Right lobe of liver (tissue), 6 donors: ENCODE results near the gene ADCY9. TPM values are rescaled to one million over a fixed set of nuclear protein-coding genes. Genes with fewer than 3 reads are reported as not detected.

Experiments used
- ATAC-seq, 4 donors: fragments of 200-7000 bp; cut with Tn5 transposase; one replicate each; pipeline ENCODE4 v1.9.1; 2020; ENCODE audit warnings: mild to moderate bottlenecking in 4 of 4, moderate library complexity in 4 of 4
- DNase-seq, 3 donors: peaks; one replicate each; pipeline ENCODE4 v3.0.0-alpha.2; 2020
- H3K27ac ChIP-seq, 3 donors: fragments of 200-600 bp; one replicate each; pipeline ENCODE4 v1.8.0; 2022
- H3K27me3 ChIP-seq, 2 donors: fragments of 200-600 bp; one replicate each; pipeline ENCODE4 v1.8.0; 2022
- H3K36me3 ChIP-seq, 4 donors: fragments of 200-600 bp; sonication (generic) in 1 of 4; one replicate each; pipeline versions ENCODE4 v1.5.1 to v1.8.0; 2017 to 2022; ENCODE audit warnings: control low read depth in 1 of 4
- H3K4me1 ChIP-seq, 4 donors: fragments of 200-600 bp; sonication (generic) in 1 of 4; one replicate each; pipeline versions ENCODE4 v1.5.1 to v1.8.0; 2017 to 2022; ENCODE audit warnings: control low read depth in 1 of 4
- H3K4me3 ChIP-seq, 3 donors: fragments of 200-600 bp; one replicate each; pipeline ENCODE4 v1.8.0; 2022
- H3K9me3 ChIP-seq, 4 donors: fragments of 200-600 bp; sonication (generic) in 1 of 4; one replicate each; pipeline versions ENCODE4 v1.5.1 to v1.8.0; 2017 to 2022; ENCODE audit warnings: control low read depth in 1 of 4
- POLR2A ChIP-seq: fragments of 450-650 bp; IDR thresholded peaks from one replicate; pipeline ENCODE4 v1.6.1; 2017; ENCODE audit warnings: antibody characterized with exemption, mild to moderate bottlenecking
- WGBS: methylation state at CpG from one replicate; pipeline ENCODE4 v1.1.6; 2018; ENCODE audit warnings: low coverage, low lambda C conversion rate; ENCODE audit not compliant: insufficient coverage; ENCODE audit errors: missing lambda C conversion rate; 5-methylcytosine and 5-hydroxymethylcytosine counted together
- intact Hi-C, 2 donors: fragments of 100-400 bp; cut with DNase I; formaldehyde crosslinking; loops; one replicate each; pipeline versions ENCODE4 v1.11.2 to v1.14.1; 2022
- total RNA-seq, 6 experiments: library from RNA; depleted of rRNA in 2 of 6; stranded (reverse); fragments of >200 nt in 2 of 6; fragmentation: NEBNext Ultra II Directional in 3 of 6; extraction: Animal tissue kit (Norgen Biotek cat#: 25700) in 3 of 6; gene quantifications; one replicate each; pipeline versions ENCODE4 v1.1.0 to v1.2.4, GENCODE V29; 2016 to 2023
- TF ChIP-seq, protein P1 (sequence below), 4 donors: fragments of 200-600 bp in 3 of 4; fragments of 450-650 bp in 1 of 4; IDR thresholded peaks; one replicate each; pipeline versions ENCODE4 v1.5.1 to v1.8.0; 2016 to 2022; ENCODE audit warnings: antibody characterized with exemption in 4 of 4, mild to moderate bottlenecking in 2 of 4
- donor health status: DM: no; HTN: yes; CAD: no.
- donor health status: DM: no; HTN: no; CAD: no.
- donor health status: DM: no; HTN: no; CAD: no.
- donor health status: DM: no; HTN: yes; CAD: no.
- donor health status: DM: no; HTN: yes; CAD: no.

The ADCY9 gene
- total RNA-seq, 6 experiments from 2014 or later, result 17.3 to 41.5 (median 25.6) TPM

DNA sequence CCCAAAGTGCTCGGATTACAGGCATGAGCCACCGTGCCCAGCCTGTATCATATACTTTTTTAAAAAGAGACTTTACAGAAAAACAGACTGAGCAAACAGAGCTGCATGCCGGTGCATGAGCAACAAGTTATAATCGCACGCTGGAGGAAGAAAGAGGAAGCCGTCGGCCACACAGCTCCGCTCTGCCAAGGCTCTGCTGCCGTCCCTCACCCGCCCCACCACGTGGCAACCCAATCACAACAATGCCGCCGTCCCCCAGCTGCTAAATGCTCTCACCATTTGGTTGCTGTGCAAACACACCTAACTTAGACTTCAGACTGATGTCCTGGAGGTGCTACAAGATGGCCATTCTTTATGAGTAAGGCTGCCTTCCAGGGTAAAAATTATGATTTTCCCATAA lies 83.5 kb downstream of the ADCY9 start:
- TF ChIP-seq, protein P1, sequence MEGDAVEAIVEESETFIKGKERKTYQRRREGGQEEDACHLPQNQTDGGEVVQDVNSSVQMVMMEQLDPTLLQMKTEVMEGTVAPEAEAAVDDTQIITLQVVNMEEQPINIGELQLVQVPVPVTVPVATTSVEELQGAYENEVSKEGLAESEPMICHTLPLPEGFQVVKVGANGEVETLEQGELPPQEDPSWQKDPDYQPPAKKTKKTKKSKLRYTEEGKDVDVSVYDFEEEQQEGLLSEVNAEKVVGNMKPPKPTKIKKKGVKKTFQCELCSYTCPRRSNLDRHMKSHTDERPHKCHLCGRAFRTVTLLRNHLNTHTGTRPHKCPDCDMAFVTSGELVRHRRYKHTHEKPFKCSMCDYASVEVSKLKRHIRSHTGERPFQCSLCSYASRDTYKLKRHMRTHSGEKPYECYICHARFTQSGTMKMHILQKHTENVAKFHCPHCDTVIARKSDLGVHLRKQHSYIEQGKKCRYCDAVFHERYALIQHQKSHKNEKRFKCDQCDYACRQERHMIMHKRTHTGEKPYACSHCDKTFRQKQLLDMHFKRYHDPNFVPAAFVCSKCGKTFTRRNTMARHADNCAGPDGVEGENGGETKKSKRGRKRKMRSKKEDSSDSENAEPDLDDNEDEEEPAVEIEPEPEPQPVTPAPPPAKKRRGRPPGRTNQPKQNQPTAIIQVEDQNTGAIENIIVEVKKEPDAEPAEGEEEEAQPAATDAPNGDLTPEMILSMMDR (IDR thresholded peaks at IDR 0.05), result no peak
- TF ChIP-seq POLR2A, result no peak
- intact Hi-C loops, result no loop called here
- Histone ChIP-seq H3K27ac (no peak overlapping the region), H3K4me1 (no peaks in the 10 kb centered on the region), H3K36me3 (no peaks in the 10 kb centered on the region), H3K9me3 (no peaks in the 10 kb centered on the region), H3K4me3 (no peak overlapping the region), H3K27me3 (no peaks in the 10 kb centered on the region)
- WGBS, result 41% methylated on average over 10 of the region's 13 CpGs
- ATAC-seq (peak; percentile 25 to 53 (median 48)), DNase-seq (no peak)

DNA sequence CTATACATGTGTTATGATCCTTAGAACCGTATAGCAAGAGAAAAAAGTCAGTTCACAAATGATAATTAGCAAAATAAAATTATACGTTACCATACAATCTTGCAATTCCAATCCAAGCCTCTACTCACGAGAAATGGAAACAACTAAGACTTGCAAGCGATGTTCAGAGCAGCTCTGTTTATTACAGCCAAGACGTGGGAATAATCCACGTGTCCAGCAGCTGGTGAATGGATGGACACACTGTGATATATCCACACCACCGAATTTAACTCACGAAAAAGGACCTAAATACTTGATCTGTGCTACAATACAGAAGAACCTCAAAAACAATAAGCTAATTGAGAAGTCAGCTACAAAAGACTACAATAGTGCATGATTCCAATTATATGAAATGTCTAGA lies 88.1 kb downstream of the ADCY9 start:
- H3K4me1 ChIP-seq, result no peaks in the 10 kb centered on the region
- TF ChIP-seq POLR2A, result no peak
- TF ChIP-seq, protein P1 (IDR thresholded peaks at IDR 0.05), result no peak
- DNase-seq (no peak), ATAC-seq (no peak)
- H3K4me3 ChIP-seq, result no peak overlapping the region
- intact Hi-C loops, result no loop called here
- no peaks in the 10 kb centered on the region for H3K36me3 ChIP-seq
- H3K27ac ChIP-seq, result no peak overlapping the region
- H3K9me3 ChIP-seq, result no peaks in the 10 kb centered on the region
- 93% methylated on average over 7 of the region's 8 CpGs for WGBS
- no peaks in the 10 kb centered on the region for H3K27me3 ChIP-seq

DNA sequence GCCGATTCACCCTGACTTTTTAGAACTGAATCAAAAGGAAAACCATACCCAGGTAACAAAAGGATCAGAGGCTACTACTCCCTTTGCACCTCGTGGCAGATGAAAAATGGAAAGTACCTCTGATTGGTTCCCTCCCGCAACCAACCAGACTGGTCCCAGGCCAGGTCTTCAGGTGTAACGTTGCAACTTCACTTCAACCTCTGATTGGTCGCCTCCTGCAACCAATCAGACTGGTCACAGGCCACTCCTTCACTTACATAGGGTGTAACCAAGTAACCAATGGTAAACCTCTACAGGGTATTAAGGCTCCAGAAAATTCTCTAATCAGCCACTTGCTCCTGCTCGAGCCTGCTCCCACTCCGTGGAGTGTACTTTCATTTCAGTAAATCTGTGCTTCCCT lies 89.4 kb downstream of the ADCY9 start:
- no peak for TF ChIP-seq POLR2A
- intact Hi-C loops, result no loop called here
- 92% methylated on average over 2 of the region's 7 CpGs for WGBS
- Histone ChIP-seq H3K4me3 (no peak overlapping the region), H3K4me1 (peaks cover 0 to 4% (median 0%) of the 10 kb centered on the region in 4 donors), H3K27me3 (no peaks in the 10 kb centered on the region), H3K36me3 (no peaks in the 10 kb centered on the region), H3K9me3 (no peaks in the 10 kb centered on the region), H3K27ac (no peak overlapping the region)
- DNase-seq, result no peak
- ATAC-seq, result no peak

DNA sequence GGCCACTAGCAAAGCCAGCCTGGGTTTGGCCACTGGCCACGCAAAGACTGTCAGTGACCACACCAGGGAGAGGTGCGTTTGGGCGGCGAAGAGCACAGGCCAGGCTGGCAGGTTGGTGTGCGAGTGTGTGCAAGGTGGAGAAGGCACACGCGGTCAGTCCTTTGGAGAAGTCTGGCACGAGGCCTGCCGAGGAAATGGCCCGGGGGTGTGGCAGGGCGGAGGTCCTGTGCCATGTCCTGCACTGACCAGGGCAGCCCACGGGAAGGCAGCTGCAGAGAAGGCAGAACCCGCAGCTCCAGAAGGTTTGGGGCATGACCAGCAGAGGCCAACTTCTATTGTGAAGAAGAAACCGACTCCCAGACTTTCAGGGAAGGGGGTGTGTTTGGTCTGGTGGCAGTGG lies 90.8 kb downstream of the ADCY9 start:
- Histone ChIP-seq H3K4me3 (no peak overlapping the region), H3K27me3 (no peaks in the 10 kb centered on the region), H3K9me3 (no peaks in the 10 kb centered on the region), H3K4me1 (peaks cover 0 to 16% (median 6%) of the 10 kb centered on the region in 4 donors), H3K36me3 (no peaks in the 10 kb centered on the region), H3K27ac (no peak overlapping the region)
- TF ChIP-seq POLR2A, result no peak
- TF ChIP-seq, protein P1 (IDR thresholded peaks at IDR 0.05), result no peak
- DNase-seq, result no peak
- ATAC-seq, result no peak
- intact Hi-C loops, result no loop called here
- no CpG with 5 or more reads among the region's 14 CpGs for WGBS

DNA sequence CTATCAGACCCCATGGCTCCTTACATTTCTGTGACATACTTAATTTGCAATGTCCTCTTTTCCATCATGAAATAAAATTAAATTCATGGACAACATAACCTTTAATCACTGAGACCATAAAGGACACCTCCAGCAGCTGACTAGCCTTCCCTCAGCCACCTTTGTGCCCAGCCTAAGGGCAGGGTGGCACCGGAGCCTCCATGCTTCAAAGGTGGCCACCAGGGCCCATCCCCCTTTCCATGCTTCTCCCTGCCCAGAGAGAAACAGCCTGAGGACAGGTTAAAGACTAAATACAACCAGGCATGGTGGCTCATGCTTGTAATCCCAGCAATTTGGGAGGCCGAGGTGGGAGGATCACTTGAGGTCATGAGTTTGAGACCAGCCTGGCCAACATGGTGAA lies 94.3 kb downstream of the ADCY9 start:
- intact Hi-C loops, result no loop called here

More for the DNA sequence above, 94.3 kb downstream of the ADCY9 start:
- Histone ChIP-seq H3K27ac (peak overlapping the region in 1 of 3 donors; percentile 74), H3K4me3 (no peak overlapping the region), H3K4me1 (peaks cover 0 to 26% (median 12%) of the 10 kb centered on the region in 4 donors), H3K36me3 (no peaks in the 10 kb centered on the region), H3K27me3 (no peaks in the 10 kb centered on the region), H3K9me3 (no peaks in the 10 kb centered on the region)
- TF ChIP-seq, protein P1 (IDR thresholded peaks at IDR 0.05), result no peak
- no peak for TF ChIP-seq POLR2A
- DNase-seq (no peak), ATAC-seq (no peak)
- 91% methylated on average over 1 of the region's 2 CpGs for WGBS
